HG02623 (cell line): Measurements from ENCODE around the gene ZDHHC7.

Experiments
- ATAC-seq: cut with Tn5 transposase; IDR thresholded peaks from one replicate; pipeline ENCODE4 v1.9.1; 2021; ENCODE audit warnings: moderate library complexity; ENCODE audit not compliant: unreplicated experiment

The ZDHHC7 gene

DNA sequence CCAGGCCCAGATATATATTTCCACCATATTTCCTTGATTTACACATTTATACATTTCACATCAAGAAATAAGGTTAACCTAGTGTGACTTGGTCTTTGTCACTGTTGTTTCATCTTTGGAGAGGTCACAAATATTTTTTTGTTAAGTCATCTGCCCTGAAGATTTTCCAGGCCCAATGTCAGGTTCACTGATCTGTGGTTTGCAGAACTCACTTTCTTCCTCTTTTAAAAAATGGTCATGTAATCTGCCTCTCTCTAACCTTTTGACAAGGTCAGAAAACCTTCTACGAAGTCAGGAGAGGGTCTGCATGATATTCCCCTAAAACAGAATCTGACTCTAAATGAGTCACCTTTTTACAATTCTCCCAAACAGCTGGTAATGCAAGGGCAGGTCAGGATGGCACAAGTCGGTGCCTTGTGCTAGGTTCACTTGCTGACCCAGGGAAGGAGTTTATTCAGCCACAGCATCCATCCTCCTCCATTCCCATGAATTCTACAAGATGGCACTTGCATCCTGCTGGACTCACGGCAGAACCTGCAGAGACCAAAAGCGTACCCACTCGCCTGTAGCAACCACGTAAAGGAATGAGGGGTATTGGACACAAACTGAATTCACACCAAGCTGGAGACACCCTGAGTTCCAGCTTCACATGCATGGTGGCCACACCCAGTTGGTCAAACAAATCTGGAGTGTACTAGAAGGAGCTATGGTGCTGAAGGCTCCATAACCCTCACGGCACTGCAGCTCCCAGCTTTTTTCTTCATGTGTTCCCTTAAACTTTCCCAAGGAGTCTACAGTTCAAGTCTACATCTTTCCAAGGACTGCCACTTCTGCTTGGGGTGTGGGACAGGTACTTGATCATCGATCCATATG lies 14.7 kb upstream of the ZDHHC7 start:
- no peak for ATAC-seq

GRCh38 chr16:85019659-85020245 lies 8.4 kb upstream of the ZDHHC7 start:
- ATAC-seq = no peak

DNA sequence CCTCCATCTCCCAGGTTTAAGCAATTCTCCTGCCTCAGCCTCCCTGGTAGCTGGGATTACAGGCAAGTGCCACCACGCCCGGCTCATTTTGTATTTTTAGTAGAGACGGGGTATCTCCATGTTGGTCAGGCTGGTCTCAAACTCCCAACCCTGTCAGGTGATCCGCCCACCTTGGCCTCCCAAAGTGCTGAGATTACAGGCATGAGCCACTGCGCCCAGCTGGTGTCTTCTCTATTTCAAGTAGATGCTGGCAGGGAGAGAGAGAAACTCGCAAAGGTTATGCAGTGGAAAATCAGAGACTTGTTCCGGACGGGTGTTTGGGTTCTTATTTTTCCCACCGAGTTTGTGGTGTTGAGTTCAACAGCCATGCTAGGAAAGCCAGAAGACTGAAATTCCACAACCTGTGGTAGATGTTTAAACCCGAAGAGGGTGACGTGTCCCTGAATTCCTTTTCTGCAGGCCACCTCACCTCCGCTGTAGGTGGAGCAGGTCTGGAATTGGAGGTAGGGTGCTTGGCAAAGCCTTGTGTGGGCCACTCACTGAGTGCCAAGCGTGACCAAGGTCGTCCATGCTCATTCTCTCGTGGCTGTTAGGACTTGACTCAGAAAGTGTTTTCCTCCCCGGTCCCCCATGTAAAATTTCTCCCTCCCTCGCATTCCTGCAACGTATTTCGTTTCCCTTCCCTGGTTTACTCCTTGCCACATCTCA lies 7.3 kb upstream of the ZDHHC7 start:
- no peak for ATAC-seq

- ATAC-seq = no peak
Observed at GRCh38 chr16:85017633-85018032, 6.3 kb upstream of the ZDHHC7 start.

- ATAC-seq = no peak
Observed at GRCh38 chr16:85017151-85017550, 5.8 kb upstream of the ZDHHC7 start.

- ATAC-seq = no peak
Observed at GRCh38 chr16:85015481-85016187, 4.3 kb upstream of the ZDHHC7 start.

- ATAC-seq = no peak
Observed at GRCh38 chr16:85014311-85014710, 3.0 kb upstream of the ZDHHC7 start.

GRCh38 chr16:85011846-85012284 lies 530 bp upstream of the ZDHHC7 start:
- ATAC-seq = no peak

DNA sequence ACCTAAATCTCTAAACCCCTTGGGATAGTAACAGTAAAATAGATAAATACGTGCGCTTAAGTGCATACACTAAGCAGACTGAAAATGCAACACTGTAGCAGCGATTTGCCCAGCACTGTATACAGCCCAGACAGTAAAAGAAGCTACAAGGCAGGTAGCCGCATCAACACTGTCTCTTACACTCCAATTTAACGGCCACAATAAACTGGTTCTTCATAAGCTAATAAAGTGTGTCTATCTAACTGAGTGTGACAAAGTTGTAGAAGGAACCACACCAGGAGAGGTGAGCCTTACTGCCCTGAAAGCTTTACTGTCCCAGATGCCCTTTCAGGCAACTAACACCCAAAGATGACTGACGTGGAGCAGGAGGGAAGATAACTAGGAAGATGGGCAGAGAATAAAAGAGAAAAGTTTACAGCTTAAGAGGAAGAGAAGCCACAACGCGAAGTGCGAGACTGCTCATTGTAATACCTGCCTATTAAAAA lies 847 bp downstream of the ZDHHC7 start:
- peak; percentile 7 for ATAC-seq

DNA sequence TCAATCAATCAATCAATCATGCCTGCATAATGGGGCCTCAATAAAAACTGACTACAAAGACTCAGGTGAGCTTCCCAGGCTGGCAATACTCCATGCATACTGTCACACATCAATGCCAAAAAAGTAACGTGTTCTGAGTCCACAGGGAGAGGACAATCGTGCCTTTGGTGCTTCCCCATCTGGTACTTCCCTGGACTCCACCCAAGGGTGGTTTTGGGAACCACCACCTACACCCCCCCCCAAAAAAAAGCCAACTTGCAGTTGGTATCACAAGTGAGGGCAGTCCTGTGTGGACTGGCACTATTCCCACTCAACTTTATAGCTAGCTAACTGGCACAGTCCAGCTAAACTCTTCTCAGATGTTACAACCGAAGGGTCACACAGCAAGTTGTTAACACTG lies 3.1 kb downstream of the ZDHHC7 start:
- no peak for ATAC-seq

- ATAC-seq = no peak
Observed at GRCh38 chr16:85007496-85008214, 3.7 kb downstream of the ZDHHC7 start.

- ATAC-seq = no peak
Observed at GRCh38 chr16:85006639-85007038, 4.7 kb downstream of the ZDHHC7 start.

DNA sequence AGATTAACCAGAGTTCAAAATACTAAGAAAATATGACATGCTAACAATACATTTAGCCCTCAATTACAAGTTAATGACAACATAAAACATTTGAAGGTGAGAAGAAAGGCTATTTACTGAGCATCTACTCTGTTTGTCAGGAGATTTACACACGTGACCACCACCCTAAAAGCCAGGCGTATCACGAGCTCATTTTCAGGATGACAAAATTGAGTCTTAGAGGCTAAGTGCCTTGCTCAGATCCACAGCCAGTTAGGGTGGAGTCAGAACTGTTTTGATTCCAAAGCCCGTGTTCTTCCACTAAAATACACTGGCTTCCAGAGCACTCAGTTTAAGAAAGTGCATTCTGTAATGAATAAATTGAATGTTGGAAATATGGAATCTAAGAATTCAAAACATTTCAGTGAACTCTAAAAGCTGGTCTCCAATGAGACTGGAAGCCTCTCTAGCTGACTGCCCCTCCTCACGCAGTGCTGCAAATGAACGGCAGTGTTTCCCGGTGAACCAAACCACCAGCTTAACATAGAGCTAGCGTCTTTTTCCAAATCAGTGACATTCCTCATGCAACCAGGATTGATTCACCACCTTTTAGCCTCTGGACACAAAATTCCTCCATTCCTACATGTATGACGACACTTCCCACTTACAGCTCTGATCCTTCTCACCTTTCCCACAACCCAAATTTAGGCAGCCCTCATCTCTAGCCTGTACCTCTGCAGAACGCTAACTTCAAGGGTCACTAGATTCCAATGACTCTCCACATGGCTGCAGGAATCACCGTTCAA lies 5.9 kb downstream of the ZDHHC7 start:
- ATAC-seq = no peak

GRCh38 chr16:85004587-85005205 lies 6.6 kb downstream of the ZDHHC7 start:
- ATAC-seq = no peak

DNA sequence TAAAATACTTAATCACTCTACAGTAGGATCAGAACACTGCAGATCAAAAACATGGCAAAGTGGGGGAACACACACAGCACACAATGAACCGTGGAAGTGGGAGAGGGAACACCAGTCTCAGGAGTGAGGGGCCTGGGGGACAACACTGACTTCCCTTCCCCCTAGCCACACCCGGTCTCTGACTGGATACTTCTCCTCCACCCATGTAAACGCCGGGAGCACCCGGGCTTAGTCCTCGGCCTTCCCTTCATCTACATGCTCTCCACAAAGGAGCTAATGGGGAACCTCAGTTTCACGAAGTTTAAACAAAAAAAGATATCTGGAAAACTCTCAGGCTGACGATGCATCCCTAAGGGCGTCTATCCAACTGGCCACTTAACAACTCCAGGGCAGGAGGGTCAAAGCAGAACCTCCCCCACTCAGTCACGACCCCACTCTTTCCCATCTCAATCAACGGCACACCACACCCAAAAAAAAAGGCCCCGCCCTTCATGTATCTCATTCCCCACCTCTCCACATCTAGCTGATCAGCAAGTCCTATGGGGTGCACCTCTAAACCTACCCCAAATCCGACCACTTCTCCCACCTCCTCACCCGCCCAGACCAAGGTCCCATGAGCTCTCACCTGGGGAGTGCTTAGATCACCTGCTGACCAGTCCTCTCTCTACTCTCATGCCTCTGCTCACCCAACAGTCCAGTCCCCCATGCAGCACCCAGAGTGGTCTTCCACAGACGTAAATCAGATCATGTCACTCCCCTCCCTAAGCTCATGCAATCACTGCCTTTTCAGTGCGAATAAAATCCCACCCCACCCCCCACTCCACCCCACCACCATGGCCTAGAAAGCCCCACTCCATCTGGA lies 7.4 kb downstream of the ZDHHC7 start:
- ATAC-seq = no peak

- no peak for ATAC-seq
Observed at GRCh38 chr16:85003076-85003475, 8.3 kb downstream of the ZDHHC7 start.

- no peak for ATAC-seq
Observed at GRCh38 chr16:85002608-85003007, 8.7 kb downstream of the ZDHHC7 start.

DNA sequence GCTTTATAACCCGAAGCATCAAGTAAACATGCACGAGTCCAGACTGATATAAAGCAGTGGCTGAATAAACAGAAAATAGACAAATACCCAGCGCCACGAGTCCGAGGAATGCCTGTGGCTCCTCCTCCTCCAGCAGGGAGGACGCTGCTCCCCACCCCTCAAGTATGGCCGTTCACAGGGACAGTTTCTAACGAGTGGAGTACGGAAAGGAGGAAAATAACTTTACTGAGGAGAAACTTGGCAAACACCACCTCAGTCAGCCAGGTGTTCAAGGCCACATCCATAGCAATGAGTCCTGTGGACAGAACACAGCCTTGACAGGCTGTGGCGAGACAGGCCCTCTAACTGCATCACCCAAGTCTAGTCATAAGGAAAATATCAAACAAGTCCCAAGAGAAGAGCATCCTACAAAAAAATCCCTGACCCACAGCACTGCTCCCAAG lies 9.2 kb downstream of the ZDHHC7 start:
- no peak for ATAC-seq
